HG03064 (cell line): ENCODE measurements around the gene NDOR1.

Experiments
- ATAC-seq: cut with Tn5 transposase; IDR thresholded peaks from one replicate; pipeline ENCODE4 v1.9.1; 2021; ENCODE audit warnings: low read depth; ENCODE audit not compliant: unreplicated experiment

Gene NDOR1

GRCh38 chr9:137205126-137206069 is at the start of gene NDOR1, which contains the start of gene TMEM203:
Gene NDOR1, plus strand, starts transcription at chr9:137205700. Its CDS starts 78 bp downstream, at chr9:137205778.
Gene TMEM203, minus strand, starts transcription at chr9:137205648. Its CDS starts 234 bp downstream, at chr9:137205414.
- ATAC-seq = no peak

GRCh38 chr9:137156567-137157375 is 48.7 kb upstream of the NDOR1 start:
- ATAC-seq = no peak

- ATAC-seq = no peak
Observed at GRCh38 chr9:137157618-137158415, 47.7 kb upstream of the NDOR1 start.

GRCh38 chr9:137158625-137159024 is 46.9 kb upstream of the NDOR1 start:
- no peak for ATAC-seq

- ATAC-seq = no peak
Observed at GRCh38 chr9:137159105-137160053, 46.1 kb upstream of the NDOR1 start.

GRCh38 chr9:137160054-137160425 is 45.5 kb upstream of the NDOR1 start:
- ATAC-seq = no peak

- ATAC-seq = no peak
Observed at GRCh38 chr9:137160716-137161557, 44.6 kb upstream of the NDOR1 start.

GRCh38 chr9:137161558-137162486 is 43.7 kb upstream of the NDOR1 start:
- ATAC-seq = no peak

GRCh38 chr9:137162505-137163364 is 42.8 kb upstream of the NDOR1 start:
- no peak for ATAC-seq

- ATAC-seq = no peak
Observed at GRCh38 chr9:137163365-137163715, 42.2 kb upstream of the NDOR1 start.

- ATAC-seq = no peak
Observed at GRCh38 chr9:137163805-137164204, 41.7 kb upstream of the NDOR1 start.

- ATAC-seq = no peak
Observed at GRCh38 chr9:137164370-137165249, 40.9 kb upstream of the NDOR1 start.

- ATAC-seq = no peak
Observed at GRCh38 chr9:137165250-137165836, 40.2 kb upstream of the NDOR1 start.

- ATAC-seq = no peak
Observed at GRCh38 chr9:137166380-137167229, 38.9 kb upstream of the NDOR1 start.
